ENCODE data around the gene KRT79. TPM values are rescaled to one million over a fixed set of nuclear protein-coding genes. Genes with fewer than 3 reads are reported as not detected.

The KRT79 gene
- total RNA-seq, 1 donor from 2014 or later = not detected

GRCh38 chr12:52819731-52820510 lies 14.2 kb downstream of the KRT79 start:
- no peak for DNase-seq (ENCODE audit: low read depth)

- DNase-seq (ENCODE audit: low read depth) = no peak
Observed at GRCh38 chr12:52818887-52819420, 15.2 kb downstream of the KRT79 start.

- DNase-seq (ENCODE audit: low read depth) = no peak
Observed at GRCh38 chr12:52818388-52818787, 15.7 kb downstream of the KRT79 start.

- no peak for DNase-seq (ENCODE audit: low read depth)
Observed at GRCh38 chr12:52817699-52818238, 16.3 kb downstream of the KRT79 start.

GRCh38 chr12:52817003-52817698 lies 17.0 kb downstream of the KRT79 start:
- no peak for DNase-seq (ENCODE audit: low read depth)

- DNase-seq (ENCODE audit: low read depth) = no peak
Observed at GRCh38 chr12:52815676-52816588, 18.2 kb downstream of the KRT79 start.

- no peak for DNase-seq (ENCODE audit: low read depth)
Observed at GRCh38 chr12:52815161-52815560, 18.9 kb downstream of the KRT79 start.

- no peak for DNase-seq (ENCODE audit: low read depth)
Observed at GRCh38 chr12:52814710-52815155, 19.4 kb downstream of the KRT79 start.

- DNase-seq (ENCODE audit: low read depth) = no peak
Observed at GRCh38 chr12:52813885-52814709, 20.0 kb downstream of the KRT79 start, which contains the start of gene KRT4. KRT4 (minus strand) TSS chr12:52814116; CDS start chr12:52814058, 58 bp downstream.

GRCh38 chr12:52813203-52813819 lies 20.8 kb downstream of the KRT79 start:
- DNase-seq (ENCODE audit: low read depth) = no peak

- peak; percentile 13 for DNase-seq (ENCODE audit: low read depth)
Observed at GRCh38 chr12:52812749-52813148, 21.4 kb downstream of the KRT79 start.

GRCh38 chr12:52812073-52812400 lies 22.1 kb downstream of the KRT79 start:
- DNase-seq (ENCODE audit: low read depth) = no peak

- no peak for DNase-seq (ENCODE audit: low read depth)
Observed at GRCh38 chr12:52811191-52812072, 22.7 kb downstream of the KRT79 start.

GRCh38 chr12:52810554-52810953 lies 23.6 kb downstream of the KRT79 start:
- no peak for DNase-seq (ENCODE audit: low read depth)

GRCh38 chr12:52809166-52809565 lies 24.9 kb downstream of the KRT79 start:
- DNase-seq (ENCODE audit: low read depth) = no peak

- no peak for DNase-seq (ENCODE audit: low read depth)
Observed at GRCh38 chr12:52808573-52809160, 25.4 kb downstream of the KRT79 start.

GRCh38 chr12:52807544-52808470 lies 26.3 kb downstream of the KRT79 start:
- DNase-seq (ENCODE audit: low read depth) = no peak

Measured in renal cortical epithelial cell (primary cell).